Measurements from ENCODE around the gene TNRC6C.

The TNRC6C gene

DNA sequence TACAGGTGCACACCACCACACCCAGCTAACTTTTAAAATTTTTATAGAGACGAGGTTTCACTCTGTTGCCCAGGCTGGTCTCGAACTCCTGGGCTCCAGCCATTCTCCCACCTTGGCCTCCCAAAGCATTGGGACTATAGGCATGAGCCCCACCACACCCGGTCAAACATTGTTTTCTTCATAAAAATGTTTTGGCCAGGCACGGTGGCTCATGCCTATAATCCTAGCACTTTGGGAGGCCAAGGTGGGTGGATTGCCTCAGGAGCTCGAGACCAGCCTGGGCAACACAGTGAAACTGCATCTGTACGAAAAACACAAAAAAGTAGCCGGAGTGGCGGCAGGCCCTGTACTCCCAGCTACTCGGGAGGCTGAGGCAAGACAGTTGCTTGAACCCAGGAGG lies 157.9 kb downstream of the TNRC6C start:
- no peak for DNase-seq

DNA sequence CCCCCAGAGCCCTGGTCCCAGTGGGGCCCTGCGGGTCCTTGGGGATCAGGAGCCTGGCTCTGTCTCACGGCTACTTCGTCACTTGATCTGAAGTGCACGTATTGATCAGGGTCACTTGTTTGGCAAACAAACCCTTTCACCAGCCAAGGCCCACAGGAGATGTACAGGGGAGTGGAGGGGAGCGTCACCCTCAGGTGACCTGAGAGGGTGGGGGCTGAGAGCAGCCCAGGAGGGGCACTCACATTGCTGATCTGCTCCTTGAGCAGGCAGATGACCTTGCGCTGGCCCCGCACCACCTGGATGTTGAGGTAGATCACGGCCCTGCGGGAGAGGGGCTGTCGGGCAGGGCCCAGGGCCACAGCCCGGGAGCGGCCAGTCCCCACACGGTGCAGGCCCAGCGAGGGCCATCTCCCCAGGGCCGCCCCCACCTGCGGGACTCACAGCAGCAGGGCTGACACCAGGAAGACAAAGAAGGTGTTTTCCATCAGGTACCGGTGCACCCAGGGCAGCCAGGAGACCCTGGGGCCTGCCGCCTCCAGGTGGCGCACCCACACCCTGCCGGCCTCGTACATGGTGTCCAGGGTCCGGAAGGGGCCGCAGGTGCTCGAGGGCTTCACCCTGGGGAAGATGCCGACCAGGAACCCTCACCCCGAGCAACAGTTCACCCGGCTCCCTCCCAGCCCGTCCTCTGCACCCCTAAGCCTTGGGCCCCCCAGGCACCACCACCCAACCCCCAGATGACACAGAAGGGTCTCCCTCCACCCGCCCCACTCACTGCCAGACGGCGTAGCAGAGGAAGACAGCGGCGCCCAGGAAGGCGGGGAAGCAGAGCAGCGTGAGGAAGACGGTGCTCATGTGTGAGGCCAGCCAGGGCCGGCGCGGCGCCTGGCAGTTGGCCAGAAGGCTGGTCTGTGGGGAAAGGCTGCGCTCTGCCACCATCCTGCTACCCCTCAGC lies 158.8 kb downstream of the TNRC6C start:
- no peak for DNase-seq

GRCh38 chr17:78118801-78119241 lies 160.3 kb downstream of the TNRC6C start:
- DNase-seq, result no peak

DNA sequence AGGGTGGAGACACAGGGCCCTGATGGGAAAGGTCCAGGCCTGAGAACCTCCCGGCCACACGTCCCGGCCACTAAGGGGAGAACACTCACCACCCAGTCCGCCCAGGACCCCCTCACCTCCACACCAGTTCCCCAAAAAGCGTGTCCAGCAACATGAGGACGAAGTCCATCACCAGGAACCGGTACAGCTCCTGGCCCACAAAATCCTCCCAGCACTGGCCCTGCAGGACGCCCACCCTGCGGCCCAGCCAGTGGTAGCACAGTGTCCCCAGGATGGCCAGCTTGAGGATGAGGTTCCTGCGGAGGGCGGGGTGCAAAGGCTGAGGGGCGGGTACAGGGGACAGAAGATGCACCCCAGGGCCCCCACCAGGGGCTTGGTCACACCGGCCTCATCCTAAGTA lies 162.0 kb downstream of the TNRC6C start:
- no peak for DNase-seq

DNA sequence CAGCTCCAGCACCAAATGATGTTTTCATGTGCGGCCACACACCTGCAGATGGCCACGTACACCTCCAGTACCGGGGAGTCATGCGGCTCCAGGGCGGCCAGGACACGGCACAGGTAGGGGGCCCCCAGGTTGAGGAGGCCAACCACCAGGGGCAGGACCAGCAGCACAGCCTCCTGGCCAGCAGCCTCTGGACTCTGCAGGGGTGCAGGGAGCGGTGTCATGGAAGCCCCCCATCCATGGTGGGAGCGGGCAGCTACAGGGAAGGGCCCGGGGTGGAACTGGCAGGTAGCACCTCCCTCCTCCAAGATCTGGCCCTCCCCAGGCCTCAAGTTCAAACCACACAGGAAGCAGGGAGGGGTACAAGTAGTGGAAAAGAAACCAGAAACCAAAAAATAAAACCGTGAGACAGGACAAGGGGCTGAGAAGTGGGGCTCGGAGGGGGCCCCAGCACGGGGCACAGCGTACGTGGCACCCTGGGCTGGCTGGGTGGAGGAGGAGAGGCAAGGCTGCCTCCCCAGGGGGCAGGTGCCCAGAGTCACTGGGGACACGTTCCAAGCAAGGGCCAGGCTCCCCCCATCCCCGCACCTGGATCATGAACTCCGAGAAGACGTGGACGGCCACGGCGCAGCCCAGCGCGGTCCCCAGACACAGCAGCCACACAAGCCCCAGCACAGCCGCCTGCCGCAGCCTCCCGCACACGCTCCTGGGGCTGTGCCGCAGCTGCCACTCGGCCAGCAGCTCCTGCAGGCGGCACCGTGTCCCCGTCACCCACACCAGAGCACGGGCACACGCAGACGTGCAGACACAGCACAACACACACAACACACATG lies 162.7 kb downstream of the TNRC6C start:
- DNase-seq, result peak; percentile 75

DNA sequence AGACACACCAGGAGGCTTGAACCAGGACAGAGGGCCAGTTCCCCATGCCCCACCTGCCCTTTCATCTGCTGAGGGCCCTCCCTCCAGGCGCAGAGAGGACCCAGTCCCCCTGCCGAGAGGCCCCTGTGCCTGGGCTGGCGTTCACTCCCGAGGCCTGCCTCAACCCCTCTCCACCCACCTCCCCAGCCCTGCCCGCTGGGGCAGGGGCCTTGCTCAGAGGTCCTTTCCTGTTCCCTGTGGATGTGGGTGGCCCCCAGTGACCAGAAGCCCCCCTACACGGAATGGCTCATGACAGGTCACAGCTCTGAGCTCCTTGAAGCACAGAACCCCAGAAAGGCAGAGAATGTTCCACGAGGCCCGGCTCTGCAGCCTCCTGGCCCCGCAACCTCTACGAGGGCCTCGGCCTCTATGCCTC lies 163.3 kb downstream of the TNRC6C start:
- no peak for DNase-seq

GRCh38 chr17:78122216-78122930 lies 163.9 kb downstream of the TNRC6C start:
- no peak for DNase-seq

- no peak for DNase-seq
These were observed 164.4 kb downstream of the TNRC6C start for GRCh38 chr17:78122931-78123249.

DNA sequence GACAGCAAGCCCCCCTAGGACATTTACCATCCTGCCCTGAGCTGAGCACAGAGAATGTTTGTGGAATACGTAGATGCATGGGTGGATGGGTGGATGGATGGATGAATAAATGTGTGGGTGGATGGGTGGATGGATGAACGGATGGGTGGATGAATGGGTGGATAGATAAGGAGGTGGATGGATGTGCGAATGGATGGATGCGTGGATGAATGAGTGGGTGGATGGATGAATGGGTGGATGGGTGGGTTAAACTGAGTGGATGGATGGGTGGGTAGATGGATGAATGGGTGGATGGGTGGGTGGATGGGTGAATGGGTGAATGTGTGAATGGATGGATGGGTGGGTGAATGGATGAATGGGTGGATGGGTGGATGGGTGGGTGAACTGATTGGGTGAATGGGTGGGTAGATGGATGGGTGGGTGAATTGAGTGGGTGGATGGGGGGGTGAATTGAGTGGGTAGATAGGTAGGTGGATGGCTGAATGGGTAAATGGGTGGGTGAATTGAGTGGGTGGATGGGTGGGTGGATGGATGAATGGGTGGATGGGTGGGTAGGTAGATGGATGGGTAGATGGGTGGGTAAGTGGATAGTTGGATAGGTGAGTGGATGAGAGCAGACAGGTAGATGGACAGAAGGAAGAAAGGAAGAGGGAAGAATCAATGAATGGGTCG lies 164.9 kb downstream of the TNRC6C start:
- no peak for DNase-seq

DNA sequence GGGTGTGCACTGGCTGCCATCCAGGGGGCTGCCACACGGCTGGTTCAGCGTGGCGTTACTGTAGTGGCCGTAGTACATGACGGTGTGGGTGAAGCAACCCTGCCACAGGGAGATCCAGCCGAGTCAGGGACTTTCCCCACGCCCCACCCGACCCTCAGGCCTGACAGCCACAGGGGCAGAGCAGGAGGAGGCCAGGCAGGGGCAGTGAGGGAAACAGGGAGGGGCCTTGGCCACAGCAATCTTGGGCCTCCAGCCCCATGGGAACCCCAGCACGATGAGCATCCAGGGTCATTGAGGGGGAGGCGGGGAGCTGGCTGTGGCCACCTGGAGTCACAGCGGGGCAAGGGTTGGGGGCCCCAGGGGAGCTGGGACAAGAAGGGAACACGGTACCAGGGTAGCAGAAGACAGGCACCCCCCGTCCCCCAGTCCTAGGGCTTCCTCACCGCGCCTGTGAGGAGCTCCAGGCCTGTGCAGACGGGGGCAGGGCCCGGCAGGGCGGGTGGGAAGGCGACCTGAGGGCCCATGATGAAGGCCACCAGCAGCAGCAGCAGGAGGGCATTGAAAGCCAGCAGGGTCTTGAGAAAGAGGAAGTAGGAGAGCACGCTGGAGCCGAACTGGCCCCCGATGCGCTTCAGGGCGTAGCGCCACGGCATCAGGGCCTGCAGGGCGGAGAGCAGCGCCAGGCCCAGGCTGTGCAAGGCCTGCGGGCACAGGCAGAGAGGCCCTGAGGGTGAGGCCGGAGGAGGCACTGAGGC lies 165.8 kb downstream of the TNRC6C start:
- DNase-seq, result no peak

DNA sequence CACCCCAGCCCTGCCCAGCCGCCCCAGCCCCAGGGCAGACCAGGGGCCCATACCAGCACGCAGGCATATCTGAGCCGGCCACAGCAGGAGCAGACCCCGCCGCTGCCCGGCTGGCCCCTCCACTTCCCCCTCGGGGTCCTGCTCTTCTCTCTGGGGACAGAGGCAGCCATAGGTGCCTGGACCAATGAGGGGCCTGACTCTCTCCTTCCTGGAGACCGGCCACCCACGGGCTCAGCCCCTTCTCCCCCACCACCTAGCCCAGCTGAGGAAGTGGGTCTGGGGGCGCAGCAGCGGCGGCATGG lies 166.3 kb downstream of the TNRC6C start:
- no peak for DNase-seq

- DNase-seq, result peak; percentile 37
These were observed 166.8 kb downstream of the TNRC6C start for GRCh38 chr17:78125138-78125913.

DNA sequence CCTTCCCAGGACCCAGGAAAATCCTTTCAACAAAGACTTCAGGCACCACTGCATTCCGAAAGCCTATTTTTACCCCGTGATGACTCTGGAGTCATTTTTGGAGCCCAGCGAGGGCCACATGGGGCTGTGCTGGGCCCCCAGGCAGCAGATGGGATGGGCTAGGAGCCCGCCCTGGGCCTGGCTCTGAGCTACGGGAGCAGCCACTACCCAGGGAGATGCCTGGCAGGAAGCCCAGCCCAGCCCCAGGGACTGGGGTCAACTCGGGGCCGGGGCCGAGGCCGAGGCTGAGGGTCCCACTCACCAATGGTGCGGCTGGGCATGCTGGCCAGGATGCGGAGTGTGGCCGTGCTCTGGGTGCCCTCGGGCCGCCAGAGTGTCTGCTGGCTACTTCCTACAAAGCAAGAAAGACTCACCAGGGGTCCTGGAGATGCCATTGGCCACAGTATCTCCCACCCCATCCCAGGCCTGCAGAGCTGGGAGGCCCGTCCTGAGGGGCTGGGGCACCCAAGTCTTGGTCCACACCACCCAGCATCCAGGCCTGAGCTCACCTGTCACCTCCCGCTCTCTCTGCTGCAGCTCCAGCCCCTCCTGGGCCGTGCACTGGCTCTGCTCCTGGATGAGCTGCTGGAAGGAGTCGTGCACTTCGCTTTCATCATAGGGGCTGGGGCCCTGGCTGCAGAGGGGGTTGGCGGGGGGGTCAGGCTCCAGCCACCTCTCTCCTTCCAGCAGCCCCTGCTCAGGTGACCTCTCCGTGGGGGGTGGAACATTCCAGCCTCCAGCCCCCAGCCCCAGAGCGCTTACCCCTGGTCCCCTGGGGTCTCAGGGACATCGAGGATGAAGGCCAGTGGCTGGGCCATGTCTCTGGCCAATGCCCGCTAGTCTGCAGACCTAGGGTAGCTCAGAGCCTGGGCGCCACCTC lies 167.7 kb downstream of the TNRC6C start:
- no peak for DNase-seq

DNA sequence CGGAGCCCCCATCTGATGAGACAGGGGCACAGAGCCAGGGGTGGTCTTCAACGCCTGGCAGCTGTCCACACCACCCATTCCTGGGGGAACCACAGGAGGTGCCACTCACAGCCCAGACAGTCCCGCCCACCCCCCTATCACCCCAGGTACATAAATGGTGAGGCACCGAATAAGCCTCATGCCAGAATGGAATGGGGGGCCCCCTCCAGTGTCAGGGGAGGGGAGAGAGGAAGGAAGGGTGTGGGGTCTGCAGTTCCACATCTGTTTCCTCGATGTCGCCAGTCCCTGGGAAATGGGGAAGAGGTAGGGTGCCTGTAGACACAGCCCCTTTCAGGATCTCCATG lies 168.4 kb downstream of the TNRC6C start:
- no peak for DNase-seq

DNA sequence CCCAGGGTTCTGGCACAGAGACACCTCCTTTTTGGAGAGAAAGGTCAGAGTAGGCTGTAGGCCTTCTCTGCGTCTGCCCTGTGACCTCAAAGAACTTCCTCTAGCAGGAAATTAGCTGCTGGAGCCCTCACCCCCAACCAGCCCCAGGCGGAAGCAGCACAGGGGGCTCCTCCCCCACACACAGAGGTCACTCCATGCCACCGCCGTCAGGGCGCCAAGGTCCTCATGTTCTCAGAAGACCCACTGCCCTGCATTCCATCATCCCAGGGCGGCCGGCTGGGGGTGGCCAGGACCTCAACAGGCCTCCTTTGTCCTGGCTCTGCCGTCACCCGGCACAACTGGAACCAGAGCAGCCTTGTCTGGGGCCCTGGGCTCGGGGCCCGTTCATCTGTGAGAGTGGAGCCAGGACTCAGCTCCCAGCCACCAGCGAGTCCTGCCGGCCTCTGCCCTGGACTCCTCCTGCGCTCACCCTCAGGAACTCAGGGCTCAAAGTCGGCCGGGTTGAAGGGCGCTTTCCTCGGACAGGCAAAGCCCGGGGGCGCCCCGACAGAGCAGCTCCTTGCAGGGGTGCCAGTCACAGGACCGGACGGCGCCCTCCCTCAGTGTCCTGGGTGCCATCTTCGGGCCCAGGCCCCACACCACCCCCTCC lies 168.9 kb downstream of the TNRC6C start:
- DNase-seq, result peak; percentile 89

GRCh38 chr17:78127888-78128550 lies 169.5 kb downstream of the TNRC6C start:
- no peak for DNase-seq

- DNase-seq, result peak; percentile 80
These were observed 170.2 kb downstream of the TNRC6C start, which contains the start of gene TMC6 for GRCh38 chr17:78128551-78129350. Gene TMC6, minus strand, starts transcription at chr17:78128755. Its CDS starts 1,923 bp downstream, at chr17:78126832.

All from activated CD4-positive, alpha-beta T cell treated with anti-CD3 and anti-CD28 coated beads, Interleukin-2, amount 50 U/mL, for 16 hours (primary cell).